HG02885 (cell line): ENCODE measurements around the gene SHMT2.

Source experiments
- ATAC-seq: cut with Tn5 transposase; IDR thresholded peaks from one replicate; pipeline ENCODE4 v1.9.1; 2021; ENCODE audit warnings: mild to moderate bottlenecking; ENCODE audit not compliant: unreplicated experiment, poor library complexity

Gene SHMT2

DNA sequence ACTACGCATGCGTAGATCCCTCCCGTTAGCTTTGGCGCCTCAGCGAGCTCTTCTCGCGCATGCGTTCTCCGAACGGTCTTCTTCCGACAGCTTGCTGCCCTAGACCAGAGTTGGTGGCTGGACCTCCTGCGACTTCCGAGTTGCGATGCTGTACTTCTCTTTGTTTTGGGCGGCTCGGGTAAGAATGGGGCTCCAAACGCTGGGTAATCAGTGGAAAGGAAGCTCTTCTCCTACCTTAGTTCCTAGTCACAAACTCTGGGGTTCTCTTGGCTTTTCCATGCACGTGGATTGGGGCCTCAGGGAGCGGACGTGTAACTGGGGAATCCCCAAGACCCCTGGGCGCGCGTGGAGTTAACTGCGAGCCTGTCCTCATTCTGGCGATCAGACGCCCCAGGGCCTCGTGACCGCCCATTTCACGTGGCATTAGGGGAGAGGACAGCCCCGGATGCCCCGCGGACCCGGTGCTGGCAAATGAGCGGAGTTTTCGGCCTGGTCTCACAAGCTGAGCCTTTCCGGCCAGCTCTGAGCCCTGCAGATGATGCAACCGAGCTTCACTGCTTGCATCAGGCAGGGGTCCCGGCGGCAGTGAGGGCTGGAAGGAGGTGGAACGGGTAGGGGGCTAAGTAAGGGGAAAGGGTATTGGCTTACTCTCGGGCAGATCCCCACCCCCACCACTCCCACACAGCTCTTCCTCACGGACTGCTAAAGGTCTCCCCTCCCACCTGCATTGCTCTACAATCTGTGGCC lies at the start of gene SHMT2:
TSS of gene SHMT2 (plus strand) at position 78 of the 747 bp plus-strand sequence. CDS start at position 146, 68 bp downstream.
- peak; percentile 68 for ATAC-seq

GRCh38 chr12:57180321-57180989 lies 49.1 kb upstream of the SHMT2 start:
- ATAC-seq, result no peak

DNA sequence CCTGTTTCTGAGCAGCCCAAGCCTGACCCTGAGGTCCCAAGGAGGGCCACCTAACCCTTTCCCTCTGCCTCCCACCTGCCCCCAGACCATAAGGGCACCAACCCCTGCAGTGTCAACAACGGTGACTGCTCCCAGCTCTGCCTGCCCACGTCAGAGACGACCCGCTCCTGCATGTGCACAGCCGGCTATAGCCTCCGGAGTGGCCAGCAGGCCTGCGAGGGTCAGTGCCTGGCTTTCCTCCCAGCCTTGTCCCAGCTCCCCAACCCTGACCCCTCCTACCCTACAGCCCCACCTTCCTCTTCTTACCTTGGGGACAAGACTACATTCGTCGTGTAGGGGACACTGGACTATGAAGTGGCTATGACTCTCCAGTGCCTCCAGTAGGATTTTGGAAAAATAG lies 48.4 kb upstream of the SHMT2 start:
- ATAC-seq, result no peak

- no peak for ATAC-seq
These were observed 47.9 kb upstream of the SHMT2 start for GRCh38 chr12:57181561-57182155.

DNA sequence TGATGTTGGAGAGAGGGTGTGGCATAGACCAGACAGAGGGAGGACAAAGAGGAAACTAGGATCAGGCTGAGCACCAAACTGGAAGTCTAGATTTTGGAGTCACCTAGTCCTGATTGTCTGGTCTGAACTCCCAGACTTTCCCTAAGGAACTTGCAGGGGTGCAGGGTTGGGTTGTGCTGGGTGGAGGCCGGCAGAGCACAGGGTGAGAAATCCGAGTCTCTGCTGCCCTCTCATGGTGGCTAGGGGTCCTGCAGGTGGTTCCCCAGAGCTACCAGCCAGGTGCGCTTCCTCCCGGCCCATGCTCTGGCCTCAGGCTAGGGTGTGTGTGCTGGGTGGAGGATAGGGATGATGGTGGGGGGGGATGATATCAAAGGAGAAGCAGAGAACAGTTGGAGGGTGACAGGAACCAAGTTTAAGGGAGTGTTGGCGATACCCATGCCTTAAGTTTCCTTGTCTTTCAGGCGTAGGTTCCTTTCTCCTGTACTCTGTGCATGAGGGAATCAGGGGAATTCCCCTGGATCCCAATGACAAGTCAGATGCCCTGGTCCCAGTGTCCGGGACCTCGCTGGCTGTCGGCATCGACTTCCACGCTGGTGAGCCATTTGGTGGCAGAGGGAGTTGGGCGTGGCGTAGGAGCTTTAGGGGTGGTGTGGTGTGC lies 46.5 kb upstream of the SHMT2 start:
- ATAC-seq, result peak; percentile 92

DNA sequence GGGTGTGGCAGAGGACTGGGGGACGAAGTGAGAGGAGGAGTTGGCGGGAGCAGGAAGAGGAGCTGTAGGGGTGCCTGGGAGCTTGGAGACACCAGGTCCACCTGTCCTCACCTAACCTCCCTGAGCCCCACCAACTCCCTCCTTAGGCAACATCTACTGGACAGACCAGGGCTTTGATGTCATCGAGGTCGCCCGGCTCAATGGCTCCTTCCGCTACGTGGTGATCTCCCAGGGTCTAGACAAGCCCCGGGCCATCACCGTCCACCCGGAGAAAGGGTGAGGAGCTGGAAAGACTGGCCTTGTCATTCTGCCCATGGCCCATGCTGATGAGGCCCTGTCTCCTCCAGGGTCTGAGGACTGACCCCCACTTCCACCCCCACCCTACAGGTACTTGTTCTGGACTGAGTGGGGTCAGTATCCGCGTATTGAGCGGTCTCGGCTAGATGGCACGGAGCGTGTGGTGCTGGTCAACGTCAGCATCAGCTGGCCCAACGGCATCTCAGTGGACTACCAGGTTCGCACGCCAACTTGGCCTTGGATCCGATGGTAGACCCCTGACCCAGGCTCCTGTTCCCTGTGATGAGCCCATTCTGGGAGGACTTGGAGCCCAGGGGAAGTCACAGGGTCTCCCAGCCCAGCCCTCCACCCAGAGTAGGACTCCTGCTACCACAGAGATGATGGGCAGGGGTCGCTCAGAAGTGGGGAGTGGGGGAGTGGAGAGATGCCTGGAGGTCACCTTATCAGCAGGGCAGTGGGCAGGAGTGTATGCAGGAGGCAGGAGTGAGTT lies 45.4 kb upstream of the SHMT2 start:
- no peak for ATAC-seq

- ATAC-seq, result no peak
These were observed 44.1 kb upstream of the SHMT2 start for GRCh38 chr12:57185403-57185802.

DNA sequence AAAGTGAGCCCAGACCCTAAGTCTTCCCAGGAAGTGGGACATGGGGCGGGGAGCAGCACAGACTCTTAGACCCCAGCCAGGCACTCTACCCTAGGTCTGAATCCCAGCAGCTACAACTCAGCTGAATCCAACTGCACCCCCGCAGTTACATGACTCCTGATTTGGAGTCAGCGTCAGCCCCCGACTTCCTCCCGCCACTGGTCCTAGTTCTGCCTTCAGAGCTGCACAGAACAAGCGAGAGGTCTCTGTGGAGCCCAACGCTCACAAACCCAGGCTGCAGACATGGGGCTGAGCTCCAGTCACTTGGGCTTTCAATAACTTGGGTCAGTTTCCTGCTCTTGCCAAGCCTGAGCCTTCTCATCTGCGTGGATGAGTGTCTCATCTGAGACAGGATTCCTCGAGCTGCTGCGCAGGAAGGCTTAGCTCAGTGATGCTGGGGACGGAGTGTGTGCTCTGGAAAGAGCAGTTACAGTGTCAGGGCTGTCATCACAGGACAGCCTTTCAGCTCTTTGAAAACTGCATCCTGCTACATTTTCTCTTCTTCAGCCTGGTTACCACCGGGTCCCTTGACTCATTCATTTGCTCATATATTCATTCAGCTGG lies 43.5 kb upstream of the SHMT2 start:
- ATAC-seq, result no peak

DNA sequence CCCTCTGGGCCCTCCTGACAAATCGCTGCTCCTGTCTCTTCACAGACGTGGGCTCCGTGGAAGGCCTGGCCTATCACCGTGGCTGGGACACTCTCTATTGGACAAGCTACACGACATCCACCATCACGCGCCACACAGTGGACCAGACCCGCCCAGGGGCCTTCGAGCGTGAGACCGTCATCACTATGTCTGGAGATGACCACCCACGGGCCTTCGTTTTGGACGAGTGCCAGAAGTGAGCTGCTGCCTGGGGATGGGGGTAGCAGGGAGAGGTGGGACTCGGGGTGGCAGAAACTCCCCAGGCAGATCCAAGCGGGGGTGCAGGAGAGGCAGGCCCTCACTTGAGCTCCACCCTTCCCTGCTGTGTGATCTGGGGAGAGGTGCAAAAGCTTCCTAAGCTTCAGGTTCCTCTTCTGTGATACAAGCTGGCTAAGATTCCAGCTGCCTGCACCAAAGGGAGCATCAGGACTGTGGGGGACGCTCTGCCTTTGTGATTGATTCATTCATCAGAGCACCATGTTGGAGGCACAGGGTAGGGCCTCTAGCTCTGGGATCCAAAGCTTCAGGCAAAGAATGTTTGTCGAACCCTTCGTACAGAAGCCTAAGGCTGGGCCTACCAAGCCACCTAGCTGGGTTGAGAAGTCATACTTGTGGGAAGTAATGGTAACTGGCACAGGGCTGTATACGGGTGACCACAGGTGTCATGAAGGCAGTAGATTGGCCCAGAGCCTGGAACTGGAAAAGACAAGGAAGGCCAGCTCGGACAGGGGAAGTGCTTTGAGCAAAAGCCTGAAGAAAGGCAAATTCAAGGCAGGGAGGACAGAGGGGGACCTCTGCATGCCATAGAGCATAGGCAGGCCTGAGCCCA lies 42.1 kb upstream of the SHMT2 start:
- no peak for ATAC-seq

DNA sequence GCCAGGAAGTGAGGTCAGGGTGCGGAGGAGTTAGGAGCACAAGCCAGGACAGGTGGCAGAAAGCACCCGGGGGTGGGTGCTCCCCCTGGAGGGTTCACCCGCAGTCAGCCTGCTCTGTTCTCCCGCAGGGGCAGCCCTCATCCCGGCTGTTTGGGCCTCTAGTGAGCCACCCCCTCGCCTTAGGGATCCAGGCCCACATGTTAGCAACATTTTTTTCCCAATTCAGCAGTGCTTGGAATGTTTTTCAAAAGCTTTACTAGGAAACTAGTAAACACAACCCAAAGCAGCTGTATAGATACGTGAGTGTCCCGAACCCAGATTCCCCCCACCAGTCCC lies 41.5 kb upstream of the SHMT2 start:
- ATAC-seq, result no peak

GRCh38 chr12:57190037-57190436 lies 39.5 kb upstream of the SHMT2 start:
- no peak for ATAC-seq

DNA sequence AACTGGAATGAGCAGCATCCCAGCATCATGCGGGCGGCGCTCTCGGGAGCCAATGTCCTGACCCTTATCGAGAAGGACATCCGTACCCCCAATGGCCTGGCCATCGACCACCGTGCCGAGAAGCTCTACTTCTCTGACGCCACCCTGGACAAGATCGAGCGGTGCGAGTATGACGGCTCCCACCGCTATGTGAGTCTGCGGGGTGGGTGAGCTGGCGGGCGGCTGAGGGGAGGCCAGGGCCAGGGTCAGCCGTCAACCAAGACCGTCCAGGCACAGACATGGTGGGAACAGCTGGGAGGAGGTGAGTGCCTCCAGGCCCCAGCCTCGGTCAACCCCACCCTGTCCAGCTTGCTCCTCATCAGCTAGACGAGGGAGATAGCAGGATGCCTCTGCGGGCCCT lies 38.7 kb upstream of the SHMT2 start:
- no peak for ATAC-seq

GRCh38 chr12:57191410-57191809 lies 38.1 kb upstream of the SHMT2 start:
- no peak for ATAC-seq

- no peak for ATAC-seq
These were observed 36.6 kb upstream of the SHMT2 start for GRCh38 chr12:57192920-57193319.

GRCh38 chr12:57193706-57194245 lies 35.7 kb upstream of the SHMT2 start:
- ATAC-seq, result no peak

- ATAC-seq, result no peak
These were observed 35.3 kb upstream of the SHMT2 start for GRCh38 chr12:57194253-57194652.

- no peak for ATAC-seq
These were observed 34.3 kb upstream of the SHMT2 start for GRCh38 chr12:57195186-57195585.

GRCh38 chr12:57195611-57196371 lies 33.7 kb upstream of the SHMT2 start:
- ATAC-seq, result no peak
